Progenitor cell of endocrine pancreas (in vitro differentiated cells): ENCODE data around the gene FXYD1. TPM values are rescaled to one million over a fixed set of nuclear protein-coding genes. Genes with fewer than 3 reads are reported as not detected.

Experiments used
- DNase-seq: peaks from one replicate; pipeline ENCODE4 v3.0.0; 2021; ENCODE audit warnings: low spot score; ENCODE audit not compliant: unreplicated experiment
- H3K27ac Mint-ChIP-seq: 2 replicates; pipeline ENCODE4 v1.8.0; 2021; ENCODE audit warnings: mild to moderate bottlenecking, moderate library complexity, mixed read lengths
- H3K27me3 Mint-ChIP-seq: 2 replicates; pipeline ENCODE4 v1.8.0; 2021; ENCODE audit warnings: mixed read lengths
- H3K36me3 Mint-ChIP-seq: 2 replicates; pipeline ENCODE4 v1.8.0; 2022; ENCODE audit warnings: mixed read lengths; ENCODE audit not compliant: insufficient read depth
- H3K4me1 Mint-ChIP-seq: 2 replicates; pipeline ENCODE4 v1.8.0; 2021; ENCODE audit warnings: low read depth, mixed read lengths
- H3K4me3 Mint-ChIP-seq: 2 replicates; pipeline ENCODE4 v1.8.0; 2021; ENCODE audit warnings: low read depth, mild to moderate bottlenecking, moderate library complexity, mixed read lengths
- H3K9me3 Mint-ChIP-seq: 2 replicates; pipeline ENCODE4 v1.8.0; 2021; ENCODE audit warnings: low read depth, mixed read lengths
- total RNA-seq: library from RNA; stranded (reverse); gene quantifications from 2 replicates; pipeline ENCODE4 v1.2.1, GENCODE V29; 2021
- TF ChIP-seq, protein P1 (sequence below): fragments of 200-600 bp; sonication (generic); IDR thresholded peaks from one replicate; pipeline ENCODE4 v1.5.0; 2021; ENCODE audit warnings: antibody characterized with exemption, mild to moderate bottlenecking; ENCODE audit not compliant: unreplicated experiment

FXYD1 gene
- total RNA-seq, 1 donor from 2014 or later: not detected

DNA sequence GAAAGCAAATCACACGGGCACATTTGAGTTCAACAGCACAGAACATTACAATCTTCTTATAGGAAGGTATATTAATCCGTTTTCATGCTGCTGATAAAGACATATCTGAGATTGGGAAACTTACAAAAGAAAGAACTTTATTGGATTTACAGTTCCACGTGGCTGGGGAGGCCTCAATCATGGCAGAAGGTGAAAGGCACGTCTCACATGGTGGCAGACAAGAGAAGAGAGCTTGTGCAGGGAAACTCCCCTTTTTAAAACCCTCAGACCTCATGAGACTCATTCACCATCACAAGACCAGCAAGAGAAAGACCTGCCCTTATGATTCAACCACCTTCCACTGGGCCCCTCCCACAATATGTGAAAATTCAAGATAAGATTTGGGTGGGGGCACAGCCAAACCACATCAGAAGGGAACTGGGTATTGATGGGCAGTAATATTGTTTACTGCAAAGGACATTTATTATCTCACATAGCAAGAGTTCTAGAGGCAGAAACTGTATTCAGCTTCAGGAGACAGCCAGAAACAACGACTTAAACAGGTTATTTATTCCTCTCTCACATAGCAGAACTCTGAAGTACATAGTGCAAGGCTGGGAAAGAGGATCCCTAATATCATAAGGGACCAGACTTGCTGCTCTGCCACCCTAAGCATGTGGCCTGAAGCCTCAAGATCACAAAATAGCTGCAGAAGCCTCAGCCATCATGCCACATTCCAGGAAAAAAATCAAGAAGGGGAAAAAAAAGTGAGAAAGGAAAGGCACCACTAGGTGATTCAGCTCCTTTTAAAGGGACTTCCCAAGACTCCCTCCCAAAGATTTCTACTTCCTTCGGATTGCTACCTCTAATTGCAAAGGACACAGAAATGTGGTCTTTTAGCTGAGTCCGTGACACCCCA, 39.0 kb downstream of the FXYD1 start:
- DNase-seq: no peak
- no peaks in the 10 kb centered on the region for H3K4me1 Mint-ChIP-seq
- H3K9me3 Mint-ChIP-seq: peaks cover 3% of the 10 kb centered on the region
- no peak overlapping the region for H3K4me3 Mint-ChIP-seq
- H3K27ac Mint-ChIP-seq: no peak overlapping the region
- TF ChIP-seq, protein P1, sequence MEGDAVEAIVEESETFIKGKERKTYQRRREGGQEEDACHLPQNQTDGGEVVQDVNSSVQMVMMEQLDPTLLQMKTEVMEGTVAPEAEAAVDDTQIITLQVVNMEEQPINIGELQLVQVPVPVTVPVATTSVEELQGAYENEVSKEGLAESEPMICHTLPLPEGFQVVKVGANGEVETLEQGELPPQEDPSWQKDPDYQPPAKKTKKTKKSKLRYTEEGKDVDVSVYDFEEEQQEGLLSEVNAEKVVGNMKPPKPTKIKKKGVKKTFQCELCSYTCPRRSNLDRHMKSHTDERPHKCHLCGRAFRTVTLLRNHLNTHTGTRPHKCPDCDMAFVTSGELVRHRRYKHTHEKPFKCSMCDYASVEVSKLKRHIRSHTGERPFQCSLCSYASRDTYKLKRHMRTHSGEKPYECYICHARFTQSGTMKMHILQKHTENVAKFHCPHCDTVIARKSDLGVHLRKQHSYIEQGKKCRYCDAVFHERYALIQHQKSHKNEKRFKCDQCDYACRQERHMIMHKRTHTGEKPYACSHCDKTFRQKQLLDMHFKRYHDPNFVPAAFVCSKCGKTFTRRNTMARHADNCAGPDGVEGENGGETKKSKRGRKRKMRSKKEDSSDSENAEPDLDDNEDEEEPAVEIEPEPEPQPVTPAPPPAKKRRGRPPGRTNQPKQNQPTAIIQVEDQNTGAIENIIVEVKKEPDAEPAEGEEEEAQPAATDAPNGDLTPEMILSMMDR: no peak
- peaks cover 13% of the 10 kb centered on the region for H3K27me3 Mint-ChIP-seq
- H3K36me3 Mint-ChIP-seq: no peaks in the 10 kb centered on the region

DNA sequence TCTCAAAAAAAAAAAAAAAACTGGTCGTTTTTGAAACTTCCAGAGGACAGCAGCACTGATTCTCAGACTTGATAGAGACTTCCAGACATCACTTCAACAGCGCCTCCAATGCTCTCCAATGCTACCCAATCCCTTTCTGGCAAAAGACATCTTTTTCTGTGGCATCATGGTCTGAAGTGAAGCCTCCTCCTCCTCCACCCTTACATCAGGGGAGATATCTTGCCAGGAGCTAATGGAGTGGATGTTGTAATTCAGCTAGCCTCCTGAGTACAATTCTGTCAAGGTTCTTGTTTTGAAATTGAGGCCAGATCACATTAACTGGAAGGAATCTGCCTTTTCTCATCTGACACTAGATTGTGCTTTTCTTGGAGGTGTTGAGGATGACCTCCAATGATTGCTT, 40.1 kb downstream of the FXYD1 start:
- Mint-ChIP-seq H3K36me3 (no peaks in the 10 kb centered on the region), H3K27ac (no peak overlapping the region), H3K4me3 (no peak overlapping the region), H3K4me1 (no peaks in the 10 kb centered on the region), H3K27me3 (peaks cover 13% of the 10 kb centered on the region), H3K9me3 (peaks cover 3% of the 10 kb centered on the region)
- TF ChIP-seq, protein P1: no peak
- no peak for DNase-seq

DNA sequence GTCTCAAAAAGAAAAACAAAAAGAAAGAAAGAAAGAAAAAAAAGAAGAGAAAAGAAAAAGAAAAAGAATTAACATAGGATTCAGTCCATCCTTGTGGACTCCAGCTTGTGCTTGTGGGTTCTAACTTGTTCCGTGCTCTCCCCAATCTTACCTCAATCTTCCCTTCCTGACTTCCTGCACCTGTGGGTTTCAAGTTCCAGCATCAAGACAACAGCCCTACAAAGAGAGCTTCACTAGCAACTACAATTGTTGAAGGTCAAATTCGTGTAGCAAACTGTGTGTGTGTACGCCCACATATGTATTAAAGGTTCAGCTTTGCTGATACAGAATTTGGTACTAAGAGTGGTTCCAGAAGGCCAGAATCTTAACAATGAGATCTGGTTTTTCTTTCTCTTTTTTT, 41.2 kb downstream of the FXYD1 start:
- TF ChIP-seq, protein P1: no peak
- peaks cover 18% of the 10 kb centered on the region for H3K27me3 Mint-ChIP-seq
- H3K27ac Mint-ChIP-seq: no peak overlapping the region
- no peaks in the 10 kb centered on the region for H3K36me3 Mint-ChIP-seq
- peaks cover 9% of the 10 kb centered on the region for H3K9me3 Mint-ChIP-seq
- DNase-seq: no peak
- H3K4me3 Mint-ChIP-seq: no peak overlapping the region
- no peaks in the 10 kb centered on the region for H3K4me1 Mint-ChIP-seq

DNA sequence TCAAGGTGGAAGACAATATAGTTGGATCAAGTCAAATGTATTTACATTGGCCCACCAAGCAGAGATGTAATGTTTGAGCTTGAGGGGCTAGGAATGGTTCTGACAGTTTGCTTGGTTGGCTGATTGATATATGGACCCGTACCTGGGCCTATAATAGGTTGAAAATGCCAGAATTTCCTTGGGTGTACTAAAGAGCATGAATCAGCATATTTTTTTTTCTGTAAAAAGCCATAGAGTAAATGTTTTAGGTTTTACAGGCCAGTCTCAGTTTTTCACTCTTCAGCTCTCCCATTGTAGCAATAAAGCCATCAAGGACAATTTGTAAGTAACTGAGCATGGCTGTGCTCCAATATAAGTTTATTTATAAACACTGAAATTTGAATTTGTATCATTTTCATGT, 42.8 kb downstream of the FXYD1 start:
- Mint-ChIP-seq H3K4me3 (no peak overlapping the region), H3K9me3 (peaks cover 9% of the 10 kb centered on the region), H3K36me3 (no peaks in the 10 kb centered on the region), H3K4me1 (no peaks in the 10 kb centered on the region), H3K27me3 (peaks cover 21% of the 10 kb centered on the region), H3K27ac (no peak overlapping the region)
- no peak for DNase-seq
- TF ChIP-seq, protein P1: no peak

DNA sequence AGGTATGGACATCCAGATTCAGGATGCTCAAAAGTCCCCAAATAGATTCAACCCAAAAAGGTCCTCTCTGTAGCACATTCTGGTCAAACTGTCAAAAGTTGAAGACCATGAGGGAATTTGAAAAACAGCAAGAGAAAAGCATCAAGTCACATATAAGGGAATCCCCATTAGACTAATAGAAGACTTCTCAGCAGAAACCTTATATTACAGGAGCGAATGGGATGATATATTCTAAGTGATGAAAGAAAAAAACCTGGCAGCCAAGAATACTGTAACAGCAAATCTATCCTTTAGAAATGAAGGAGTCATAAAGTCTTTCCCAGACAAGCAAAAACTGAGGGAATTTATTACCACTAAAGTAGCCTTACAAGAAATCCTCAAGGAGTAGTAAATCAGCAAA, 45.6 kb downstream of the FXYD1 start:
- H3K4me1 Mint-ChIP-seq: no peaks in the 10 kb centered on the region
- TF ChIP-seq, protein P1: no peak

More for the DNA sequence above, 45.6 kb downstream of the FXYD1 start:
- Mint-ChIP-seq H3K36me3 (no peaks in the 10 kb centered on the region), H3K27ac (no peak overlapping the region), H3K27me3 (peaks cover 17% of the 10 kb centered on the region), H3K4me3 (no peak overlapping the region), H3K9me3 (peaks cover 6% of the 10 kb centered on the region)
- no peak for DNase-seq
